ENCODE data around the gene SLC39A11.

GRCh38 chr17:72832306-72832705 is 260.2 kb downstream of the SLC39A11 start:
- TF ChIP-seq, protein P1, sequence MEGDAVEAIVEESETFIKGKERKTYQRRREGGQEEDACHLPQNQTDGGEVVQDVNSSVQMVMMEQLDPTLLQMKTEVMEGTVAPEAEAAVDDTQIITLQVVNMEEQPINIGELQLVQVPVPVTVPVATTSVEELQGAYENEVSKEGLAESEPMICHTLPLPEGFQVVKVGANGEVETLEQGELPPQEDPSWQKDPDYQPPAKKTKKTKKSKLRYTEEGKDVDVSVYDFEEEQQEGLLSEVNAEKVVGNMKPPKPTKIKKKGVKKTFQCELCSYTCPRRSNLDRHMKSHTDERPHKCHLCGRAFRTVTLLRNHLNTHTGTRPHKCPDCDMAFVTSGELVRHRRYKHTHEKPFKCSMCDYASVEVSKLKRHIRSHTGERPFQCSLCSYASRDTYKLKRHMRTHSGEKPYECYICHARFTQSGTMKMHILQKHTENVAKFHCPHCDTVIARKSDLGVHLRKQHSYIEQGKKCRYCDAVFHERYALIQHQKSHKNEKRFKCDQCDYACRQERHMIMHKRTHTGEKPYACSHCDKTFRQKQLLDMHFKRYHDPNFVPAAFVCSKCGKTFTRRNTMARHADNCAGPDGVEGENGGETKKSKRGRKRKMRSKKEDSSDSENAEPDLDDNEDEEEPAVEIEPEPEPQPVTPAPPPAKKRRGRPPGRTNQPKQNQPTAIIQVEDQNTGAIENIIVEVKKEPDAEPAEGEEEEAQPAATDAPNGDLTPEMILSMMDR (IDR thresholded peaks at IDR 0.05), result no peak
- TF ChIP-seq, protein P2, sequence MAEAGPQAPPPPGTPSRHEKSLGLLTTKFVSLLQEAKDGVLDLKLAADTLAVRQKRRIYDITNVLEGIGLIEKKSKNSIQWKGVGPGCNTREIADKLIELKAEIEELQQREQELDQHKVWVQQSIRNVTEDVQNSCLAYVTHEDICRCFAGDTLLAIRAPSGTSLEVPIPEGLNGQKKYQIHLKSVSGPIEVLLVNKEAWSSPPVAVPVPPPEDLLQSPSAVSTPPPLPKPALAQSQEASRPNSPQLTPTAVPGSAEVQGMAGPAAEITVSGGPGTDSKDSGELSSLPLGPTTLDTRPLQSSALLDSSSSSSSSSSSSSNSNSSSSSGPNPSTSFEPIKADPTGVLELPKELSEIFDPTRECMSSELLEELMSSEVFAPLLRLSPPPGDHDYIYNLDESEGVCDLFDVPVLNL (CRISPR knock-in tag; IDR thresholded peaks at IDR 0.05; ENCODE audit: borderline replicate concordance, low read depth), result no peak
- TF ChIP-seq HMGXB4 (CRISPR knock-in tag; IDR thresholded peaks at IDR 0.05), result no peak
- no peak for TF ChIP-seq FOXJ3 (CRISPR knock-in tag; IDR thresholded peaks at IDR 0.05; ENCODE audit: borderline replicate concordance)
- TF ChIP-seq NR1H2 (CRISPR knock-in tag; IDR thresholded peaks at IDR 0.05), result no peak
- no peak for TF ChIP-seq TEAD4 (CRISPR knock-in tag; IDR thresholded peaks at IDR 0.05)
- TF ChIP-seq ARID4B (CRISPR knock-in tag; IDR thresholded peaks at IDR 0.05; ENCODE audit: borderline replicate concordance), result no peak
- no peak for TF ChIP-seq ZNF138 (CRISPR knock-in tag; conservative IDR thresholded peaks at IDR 0.05)
